ENCODE results near the gene PTGES2. TPM values are rescaled to one million over a fixed set of nuclear protein-coding genes. Genes with fewer than 3 reads are reported as not detected.
A peak's percentile ranks its signal among the peaks of the same experiment; 100 is the strongest.

PTGES2 gene
- total RNA-seq, result 100 to 1,000 TPM in 1 of 4 donors, 10 to 100 TPM in 3; 80.0 to 112 (median 88.4) TPM

DNA sequence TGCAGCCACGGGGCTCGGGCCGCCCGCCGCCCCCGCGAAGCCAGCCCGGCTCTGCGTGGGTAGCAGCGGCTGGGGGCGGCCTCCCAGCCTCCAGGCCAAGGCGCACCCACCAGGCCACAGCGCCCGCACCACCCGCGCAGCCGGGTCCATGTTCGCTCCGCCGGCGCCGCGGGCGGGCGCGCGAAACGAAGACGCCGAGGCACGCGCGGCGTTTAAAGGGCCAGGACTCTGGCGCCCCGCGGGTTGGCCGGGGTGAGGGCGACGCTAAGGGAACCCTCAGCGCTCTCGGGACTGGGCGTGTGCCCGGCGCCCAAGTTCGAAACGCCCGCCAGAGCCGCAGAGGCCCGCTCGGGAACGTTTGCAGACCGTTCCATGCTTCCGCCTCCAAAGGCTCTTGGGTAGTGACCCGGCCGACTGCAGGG, at the start of gene PTGES2:
Gene PTGES2, minus strand, starts transcription at position 162 of the 422 bp plus-strand sequence. Its CDS starts 12 bp downstream, at position 150.
- H3K4me3 ChIP-seq (replicated peaks in 1 of 3), result peak within 1 kb of the TSS; percentile 73 to 97 (median 87)
- peaks cover 22 to 25% of the 10 kb centered on the region in 2 donors for H3K4me1 ChIP-seq
- TF ChIP-seq, protein P1, sequence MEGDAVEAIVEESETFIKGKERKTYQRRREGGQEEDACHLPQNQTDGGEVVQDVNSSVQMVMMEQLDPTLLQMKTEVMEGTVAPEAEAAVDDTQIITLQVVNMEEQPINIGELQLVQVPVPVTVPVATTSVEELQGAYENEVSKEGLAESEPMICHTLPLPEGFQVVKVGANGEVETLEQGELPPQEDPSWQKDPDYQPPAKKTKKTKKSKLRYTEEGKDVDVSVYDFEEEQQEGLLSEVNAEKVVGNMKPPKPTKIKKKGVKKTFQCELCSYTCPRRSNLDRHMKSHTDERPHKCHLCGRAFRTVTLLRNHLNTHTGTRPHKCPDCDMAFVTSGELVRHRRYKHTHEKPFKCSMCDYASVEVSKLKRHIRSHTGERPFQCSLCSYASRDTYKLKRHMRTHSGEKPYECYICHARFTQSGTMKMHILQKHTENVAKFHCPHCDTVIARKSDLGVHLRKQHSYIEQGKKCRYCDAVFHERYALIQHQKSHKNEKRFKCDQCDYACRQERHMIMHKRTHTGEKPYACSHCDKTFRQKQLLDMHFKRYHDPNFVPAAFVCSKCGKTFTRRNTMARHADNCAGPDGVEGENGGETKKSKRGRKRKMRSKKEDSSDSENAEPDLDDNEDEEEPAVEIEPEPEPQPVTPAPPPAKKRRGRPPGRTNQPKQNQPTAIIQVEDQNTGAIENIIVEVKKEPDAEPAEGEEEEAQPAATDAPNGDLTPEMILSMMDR (IDR thresholded peaks at IDR 0.05), result no peak
- peak in 1 of 2 donors; percentile 63 for TF ChIP-seq POLR2A (IDR thresholded peaks at IDR 0.05)
- H3K9me3 ChIP-seq, result no peaks in the 10 kb centered on the region
- peaks cover 10 to 17% of the 10 kb centered on the region in 2 donors for H3K36me3 ChIP-seq
- DNase-seq, result peak; percentile 77 to 88
- no peaks in the 10 kb centered on the region for H3K27me3 ChIP-seq
- WGBS, 2 donors, result 0 to 5% methylated on average over 2 to 4 of the region's 56 CpGs
- intact Hi-C loops (cut with DNase I), result no loop called here
- H3K27ac ChIP-seq, result peak within 1 kb of the TSS; percentile 89 to 98 (median 97)

DNA sequence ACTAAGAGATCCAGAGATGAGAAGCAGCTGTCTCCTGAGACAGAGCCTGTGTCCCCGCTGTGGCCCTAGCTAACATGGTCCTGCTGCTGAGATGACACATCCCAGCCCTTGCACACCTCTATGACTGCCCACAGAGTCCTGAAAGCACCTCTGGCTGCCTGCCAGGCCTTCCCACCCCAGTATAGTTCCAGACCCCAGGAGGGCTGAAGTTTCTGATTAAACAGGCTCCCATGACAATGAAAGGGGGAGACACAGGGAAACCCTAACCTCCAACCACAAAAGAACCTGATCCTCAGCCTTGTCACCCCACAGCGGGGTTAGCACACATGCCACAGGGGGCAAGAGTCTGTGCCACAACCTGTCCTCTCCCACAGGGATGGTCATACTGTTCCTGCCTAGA, 48.2 kb upstream of the PTGES2 start:
- Histone ChIP-seq H3K9me3 (no peaks in the 10 kb centered on the region), H3K36me3 (peaks cover 35 to 53% of the 10 kb centered on the region in 2 donors), H3K27ac (no peak overlapping the region), H3K27me3 (no peaks in the 10 kb centered on the region), H3K4me3 (replicated peaks in 1 of 3) (no peak overlapping the region), H3K4me1 (no peaks in the 10 kb centered on the region)
- intact Hi-C loops (cut with DNase I), result no loop called here
- no peak for DNase-seq
- TF ChIP-seq POLR2A (IDR thresholded peaks at IDR 0.05), result no peak
- TF ChIP-seq, protein P1 (IDR thresholded peaks at IDR 0.05), result no peak
- 93 to 100% methylated on average over 2 of the region's 2 CpGs for WGBS, 2 donors

DNA sequence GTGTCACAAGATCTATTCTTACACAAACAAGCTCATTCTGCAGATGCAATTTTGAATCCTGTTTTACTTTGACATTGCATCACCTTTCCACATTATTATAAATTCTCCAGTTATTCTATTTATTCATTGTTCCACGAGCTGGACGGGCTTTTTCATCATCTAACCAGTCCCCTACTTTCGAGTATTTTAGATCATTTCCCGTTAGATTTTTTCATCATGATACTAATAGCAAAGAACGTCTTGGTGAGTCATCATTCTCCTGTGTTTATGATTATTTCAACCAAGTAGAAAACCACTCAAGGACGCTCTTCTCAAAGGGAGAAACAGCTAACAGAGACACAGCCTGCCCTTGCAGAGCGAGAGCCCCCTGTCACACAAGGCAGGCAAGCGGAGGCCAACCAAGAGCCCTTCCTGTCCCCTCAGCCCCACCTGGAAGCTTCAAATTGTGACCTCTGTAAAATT, 47.6 kb upstream of the PTGES2 start:
- Histone ChIP-seq H3K27me3 (no peaks in the 10 kb centered on the region), H3K4me1 (no peaks in the 10 kb centered on the region), H3K27ac (no peak overlapping the region), H3K36me3 (peaks cover 35 to 53% of the 10 kb centered on the region in 2 donors), H3K4me3 (replicated peaks in 1 of 3) (no peak overlapping the region), H3K9me3 (no peaks in the 10 kb centered on the region)
- DNase-seq, result no peak
- TF ChIP-seq POLR2A (IDR thresholded peaks at IDR 0.05), result no peak
- TF ChIP-seq, protein P1 (IDR thresholded peaks at IDR 0.05), result no peak
- intact Hi-C loops (cut with DNase I), result no loop called here
- 80 to 86% methylated on average over 8 of the region's 8 CpGs for WGBS, 2 donors

DNA sequence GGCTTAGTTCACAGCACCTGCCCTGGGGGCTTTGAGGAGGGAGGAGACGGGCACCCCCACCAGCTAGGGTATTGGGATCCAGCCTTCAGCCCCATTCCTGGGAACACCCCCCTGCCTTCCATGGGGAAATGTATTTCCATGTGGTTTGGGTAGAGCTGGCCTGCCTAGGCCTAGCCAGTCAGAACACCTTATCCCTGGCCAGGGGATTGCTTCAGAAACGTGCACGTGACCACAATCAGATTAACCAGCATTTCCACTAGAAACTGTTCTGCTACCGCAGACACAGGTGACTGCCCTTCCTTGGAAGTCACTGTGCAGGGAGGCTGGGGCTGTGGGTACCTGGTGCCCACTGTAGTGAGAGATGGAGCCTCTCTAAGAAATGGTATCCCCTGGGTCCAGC, 46.5 kb upstream of the PTGES2 start:
- TF ChIP-seq, protein P1 (IDR thresholded peaks at IDR 0.05), result no peak
- no peak for TF ChIP-seq POLR2A (IDR thresholded peaks at IDR 0.05)
- peaks cover 41 to 53% of the 10 kb centered on the region in 2 donors for H3K36me3 ChIP-seq
- intact Hi-C loops (cut with DNase I), result no loop called here
- no peak for DNase-seq
- H3K27me3 ChIP-seq, result no peaks in the 10 kb centered on the region
- H3K27ac ChIP-seq, result no peak overlapping the region
- WGBS, 2 donors, result 79 to 100% methylated on average over 4 of the region's 4 CpGs
- no peaks in the 10 kb centered on the region for H3K4me1 ChIP-seq
- no peak overlapping the region for H3K4me3 ChIP-seq (replicated peaks in 1 of 3)
- no peaks in the 10 kb centered on the region for H3K9me3 ChIP-seq

DNA sequence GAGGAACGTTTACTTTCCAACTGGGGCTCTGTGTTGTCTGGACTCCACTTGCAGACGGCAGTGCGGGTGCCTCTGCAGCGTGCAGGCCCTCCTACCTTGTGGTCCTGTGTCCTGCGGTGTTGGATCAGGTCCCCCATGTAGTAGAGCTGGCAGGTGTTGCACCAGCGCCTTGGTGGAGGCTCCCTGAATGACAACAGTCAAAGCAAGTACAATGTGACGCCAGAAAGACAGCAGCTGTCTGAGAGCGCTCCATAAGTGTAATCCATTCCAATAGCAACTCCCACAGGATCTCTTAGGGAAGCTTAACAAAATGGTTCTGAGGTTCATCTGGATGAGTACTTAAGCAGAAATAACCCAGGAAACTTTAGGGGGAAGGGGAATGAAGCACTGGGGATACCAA, 42.4 kb upstream of the PTGES2 start:
- Histone ChIP-seq H3K36me3 (peaks cover 41 to 46% of the 10 kb centered on the region in 2 donors), H3K27ac (no peak overlapping the region), H3K4me1 (no peaks in the 10 kb centered on the region), H3K9me3 (no peaks in the 10 kb centered on the region), H3K4me3 (replicated peaks in 1 of 3) (no peak overlapping the region), H3K27me3 (no peaks in the 10 kb centered on the region)
- TF ChIP-seq, protein P1 (IDR thresholded peaks at IDR 0.05), result no peak
- no peak for TF ChIP-seq POLR2A (IDR thresholded peaks at IDR 0.05)
- WGBS, 2 donors, result 91 to 97% methylated on average over 8 of the region's 8 CpGs
- intact Hi-C loops (cut with DNase I), result no loop called here
- DNase-seq, result no peak

Data from thyroid gland (tissue), 4 donors.